HCT116 (cell line): Measurements from ENCODE around the gene FARSA. TPM values are rescaled to one million over a fixed set of nuclear protein-coding genes. Genes with fewer than 3 reads are reported as not detected.

ENCODE experiments used
- ATAC-seq: fragments of 200-7000 bp; cut with Tn5 transposase; 2 replicates; pipeline ENCODE4 v1.9.1; 2020; ENCODE audit warnings: mild to moderate bottlenecking, moderate library complexity
- BruUV-seq: library from RNA; stranded (reverse); fragments of 400-500 nt; replicated peaks from 2 replicates; lab custom pipeline; 2021; lab: Mats Ljungman, UMichigan
- CTCF ChIA-PET: fragments of 300-600 bp; sonication (Branson Sonifier 250); formaldehyde crosslinking; loops from one replicate; lab custom pipeline; 2021; ENCODE audit warnings: antibody characterized with exemption; lab: Charles Lee
- POLR2A ChIA-PET: fragments of 300-600, 350-600 bp; sonication (Branson Sonifier 250); formaldehyde crosslinking; loops from one replicate; lab custom pipeline; 2021; ENCODE audit warnings: antibody characterized with exemption; lab: Charles Lee
- RAD21 ChIA-PET, 2 experiments: fragments of 300-600 bp; sonication (Branson Sonifier 250); formaldehyde crosslinking; loops; one replicate each; lab custom pipeline; 2023; ENCODE audit warnings: low total read pairs in 2 of 2; ENCODE audit not compliant: uncharacterized antibody in 2 of 2, unreplicated experiment in 2 of 2, low non-redundant PET in 1 of 2; lab: Charles Lee
- DNase-seq: peaks from one replicate; pipeline ENCODE4 v3.0.0-alpha.2; 2010; ENCODE audit warnings: low read depth, low spot score
- H2AFZ ChIP-seq: fragments of 200-600 bp; shearing (Covaris generic), sonication (generic); 2 replicates; pipeline ENCODE4 v1.6.1; 2017; ENCODE audit warnings: low read depth, mixed run types, mixed read lengths, antibody characterized with exemption, low read length; ENCODE audit not compliant: poor library complexity, severe bottlenecking
- H3K27ac ChIP-seq: 2 replicates; pipeline ENCODE4 v1.5.1; 2012; ENCODE audit warnings: low read depth, low read length
- H3K27me3 ChIP-seq: fragments of 200-600 bp; sonication (generic); 2 replicates; pipeline ENCODE4 v1.6.1; 2016; ENCODE audit warnings: mixed run types, low read length, mixed read lengths; ENCODE audit not compliant: insufficient read depth
- H3K36me3 ChIP-seq, 2 experiments: fragments of 200-500 bp in 1 of 2; fragments of 200-600 bp in 1 of 2; sonication (Bioruptor generic) in 1 of 2; sonication (generic) in 1 of 2; 2 replicates each; pipeline versions ENCODE4 v1.5.1 to v1.6.1; 2014 to 2016; ENCODE audit warnings: low read length in 2 of 2, inconsistent platforms in 1 of 2, mixed read lengths in 1 of 2, mixed run types in 1 of 2; ENCODE audit not compliant: insufficient read depth in 2 of 2, control insufficient read depth in 1 of 2
- H3K4me1 ChIP-seq, 2 experiments: fragments of 200-600 bp in 1 of 2; sonication (generic) in 1 of 2; 2 replicates each; pipeline versions ENCODE4 v1.5.1 to v1.6.1; 2012 to 2017; ENCODE audit warnings: low read length in 2 of 2, inconsistent platforms in 1 of 2, mild to moderate bottlenecking in 1 of 2, mixed read lengths in 1 of 2, mixed run types in 1 of 2, moderate library complexity in 1 of 2; ENCODE audit not compliant: insufficient read depth in 2 of 2, control insufficient read depth in 1 of 2
- H3K4me2 ChIP-seq: fragments of 200-600 bp; sonication (generic); 2 replicates; pipeline ENCODE4 v1.6.1; 2017; ENCODE audit warnings: mixed run types, low read length, mixed read lengths
- H3K4me3 ChIP-seq, 2 experiments: fragments of 200-600 bp in 1 of 2; sonication (generic) in 1 of 2; replicated peaks in 1 of 2; 2 replicates each; pipeline ENCODE4 v1.5.1; 2011 to 2016; ENCODE audit warnings: low read length in 2 of 2, control low read depth in 1 of 2, low read depth in 1 of 2, mild to moderate bottlenecking in 1 of 2, mixed read lengths in 1 of 2, mixed run types in 1 of 2
- H3K79me2 ChIP-seq: fragments of 200-600 bp; sonication (generic); 2 replicates; pipeline ENCODE4 v1.6.1; 2017; ENCODE audit warnings: mild to moderate bottlenecking, mixed run types, low read length, moderate library complexity, mixed read lengths; ENCODE audit not compliant: insufficient read depth
- H3K9ac ChIP-seq: fragments of 200-600 bp; sonication (generic); 2 replicates; pipeline ENCODE4 v1.6.1; 2016; ENCODE audit warnings: low read length, mixed read lengths
- H3K9me2 ChIP-seq: fragments of 200-600 bp; sonication (generic), shearing (Covaris generic); 2 replicates; pipeline ENCODE4 v1.6.1; 2017; ENCODE audit warnings: mixed run types, mild to moderate bottlenecking, moderate library complexity; ENCODE audit not compliant: insufficient read depth
- H3K9me3 ChIP-seq, 2 experiments: fragments of 200-500 bp in 1 of 2; fragments of 200-600 bp in 1 of 2; sonication (Bioruptor generic) in 1 of 2; sonication (generic) in 1 of 2; 2 replicates each; pipeline ENCODE4 v1.6.1; 2014 to 2017; ENCODE audit warnings: low read length in 2 of 2, mixed read lengths in 2 of 2, inconsistent platforms in 1 of 2, low read depth in 1 of 2, mild to moderate bottlenecking in 1 of 2, mixed run types in 1 of 2, moderate library complexity in 1 of 2; ENCODE audit not compliant: control insufficient read depth in 1 of 2, insufficient read depth in 1 of 2
- H4K20me1 ChIP-seq: fragments of 200-600 bp; sonication (generic), shearing (Covaris generic); 2 replicates; pipeline ENCODE4 v1.6.1; 2017; ENCODE audit warnings: mixed run types, mild to moderate bottlenecking, moderate library complexity; ENCODE audit not compliant: insufficient read depth
- CBX3 ChIP-seq: IDR thresholded peaks from 2 replicates; pipeline ENCODE4 v1.6.1; 2012; ENCODE audit warnings: low read depth
- CEBPB ChIP-seq: IDR thresholded peaks from 2 replicates; pipeline ENCODE4 v1.6.1; 2012; ENCODE audit warnings: low read depth
- CTCF ChIP-seq, 3 experiments: fragments of 200-600 bp in 1 of 3; sonication (generic) in 1 of 3; IDR thresholded peaks in 2 of 3; conservative IDR thresholded peaks in 1 of 3; 2 replicates each; pipeline ENCODE4 v1.5.1; 2012 to 2017; ENCODE audit warnings: low read depth in 2 of 3, low read length in 2 of 3, antibody characterized with exemption in 1 of 3, borderline replicate concordance in 1 of 3, control low read depth in 1 of 3, mild to moderate bottlenecking in 1 of 3, mixed read lengths in 1 of 3, mixed run types in 1 of 3, moderate library complexity in 1 of 3; ENCODE audit not compliant: insufficient read depth in 1 of 3
- ELF1 ChIP-seq: IDR thresholded peaks from 2 replicates; pipeline ENCODE4 v1.6.1; 2012; ENCODE audit warnings: low read depth, borderline replicate concordance
- EZH2 ChIP-seq: fragments of 200-600 bp; sonication (generic); IDR thresholded peaks from 2 replicates; pipeline ENCODE4 v1.6.1; 2017; ENCODE audit warnings: antibody characterized with exemption, mixed run types
- EZH2phosphoT487 ChIP-seq: fragments of 200-600 bp; IDR thresholded peaks from 2 replicates; pipeline ENCODE4 v1.6.1; 2018; ENCODE audit warnings: antibody characterized with exemption, borderline replicate concordance
- FOSL1 ChIP-seq: IDR thresholded peaks from 2 replicates; pipeline ENCODE4 v1.6.1; 2012; ENCODE audit warnings: low read depth
- JUND ChIP-seq: IDR thresholded peaks from 2 replicates; pipeline ENCODE4 v1.6.1; 2012
- MAX ChIP-seq: IDR thresholded peaks from 2 replicates; pipeline ENCODE4 v1.6.1; 2012
- POLR2A ChIP-seq: IDR thresholded peaks from 2 replicates; pipeline ENCODE4 v1.7.0; 2011; ENCODE audit warnings: borderline replicate concordance; ENCODE audit not compliant: insufficient read depth, insufficient read length; ENCODE audit errors: extremely low read depth
- RAD21 ChIP-seq: IDR thresholded peaks from 2 replicates; pipeline ENCODE4 v1.6.1; 2012; ENCODE audit warnings: low read depth, mild to moderate bottlenecking
- REST ChIP-seq: IDR thresholded peaks from 2 replicates; pipeline ENCODE4 v1.6.1; 2012; ENCODE audit warnings: low read depth
- SIN3A ChIP-seq: IDR thresholded peaks from 2 replicates; pipeline ENCODE4 v1.6.1; 2012; ENCODE audit warnings: low read depth
- SRF ChIP-seq: IDR thresholded peaks from 2 replicates; pipeline ENCODE4 v1.6.1; 2012; ENCODE audit warnings: low read depth
- TCF7L2 ChIP-seq: IDR thresholded peaks from 2 replicates; pipeline ENCODE4 v1.7.0; 2011; ENCODE audit warnings: borderline replicate concordance, inconsistent platforms; ENCODE audit not compliant: insufficient read depth, insufficient read length; ENCODE audit errors: extremely low read depth
- YY1 ChIP-seq: IDR thresholded peaks from 2 replicates; pipeline ENCODE4 v1.6.1; 2011; ENCODE audit warnings: low read length, low read depth, moderate library complexity, mild to moderate bottlenecking; ENCODE audit not compliant: insufficient replicate concordance; ENCODE audit errors: extremely low read depth
- ZFX ChIP-seq: fragments of 450-650 bp; IDR thresholded peaks from 2 replicates; pipeline ENCODE4 v1.6.1; 2017
- ZNF274 ChIP-seq: fragments of 200-500 bp; sonication (Bioruptor generic); IDR thresholded peaks from 2 replicates; pipeline ENCODE4 v1.6.1; 2014; ENCODE audit warnings: mild to moderate bottlenecking, low read depth, low read length, inconsistent platforms
- intact Hi-C: fragments of 100-400 bp; cut with micrococcal nuclease; formaldehyde crosslinking; loops from 2 replicates; pipeline ENCODE4 v1.10.0; 2022
- total RNA-seq: library from RNA; stranded (reverse); gene quantifications from one replicate; pipeline ENCODE4 v1.2.1, GENCODE V29; 2021; ENCODE audit not compliant: unreplicated experiment
- TF ChIP-seq, protein P1 (sequence below): IDR thresholded peaks from 2 replicates; pipeline ENCODE4 v1.6.1; 2011; ENCODE audit warnings: mild to moderate bottlenecking, low read length, moderate library complexity; ENCODE audit not compliant: insufficient replicate concordance; ENCODE audit errors: extremely low read depth
- TF ChIP-seq, protein P2 (sequence below): IDR thresholded peaks from 2 replicates; pipeline ENCODE4 v1.6.1; 2012

The FARSA gene
- total RNA-seq, 1 experiment from 2014 or later: 129 TPM

DNA sequence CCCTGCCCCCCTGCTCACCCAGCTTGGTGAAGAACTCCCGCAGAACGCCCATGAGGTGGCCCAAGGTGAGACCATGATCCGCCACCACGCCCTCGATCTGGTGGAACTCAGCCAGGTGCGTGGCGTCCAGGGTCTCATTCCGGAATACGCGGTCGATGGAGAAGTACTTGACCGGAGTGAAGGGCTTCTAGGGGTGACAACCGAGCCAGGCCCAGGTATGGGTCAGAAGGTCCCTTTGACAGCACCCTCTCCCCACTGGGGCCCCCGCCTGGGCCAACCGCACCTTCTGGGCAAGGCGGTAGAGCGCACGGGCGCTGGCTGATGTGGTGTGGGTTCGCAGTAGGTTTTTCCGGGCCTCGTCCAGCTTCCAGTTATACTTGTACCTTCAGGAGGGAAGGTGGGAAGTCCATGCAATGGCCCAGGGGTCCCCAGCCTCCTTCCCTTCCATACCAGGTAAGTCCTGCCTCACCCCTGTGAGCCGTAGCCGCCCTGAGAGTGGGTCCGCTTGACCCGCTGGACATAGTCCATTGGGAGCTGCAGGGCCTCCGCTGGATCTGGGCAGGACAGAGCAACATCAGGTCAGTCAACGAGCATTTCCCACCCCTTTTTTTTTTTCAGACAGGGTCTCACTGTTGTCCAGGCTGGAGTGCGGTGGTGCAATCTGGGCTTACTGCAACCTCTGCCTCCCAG is 8.7 kb downstream of the FARSA start:
- Histone ChIP-seq H3K4me1 (no peaks in the 10 kb centered on the region), H3K9me2 (no peaks in the 10 kb centered on the region), H3K9me3 (no peaks in the 10 kb centered on the region), H3K4me3 (no peak overlapping the region), H3K79me2 (peaks cover 12% of the 10 kb centered on the region; the same call in 1 of the 2 replicates), H3K36me3 (peaks cover 51 to 60% of the 10 kb centered on the region in 2 experiments), H3K4me2 (no peak overlapping the region), H2AFZ (no peak overlapping the region), H3K27me3 (no peaks in the 10 kb centered on the region), H3K9ac (no peak overlapping the region), H4K20me1 (no peaks in the 10 kb centered on the region), H3K27ac (no peak overlapping the region)
- BruUV-seq: no TSS peak
- ATAC-seq (no peak), DNase-seq (no peak)
- RAD21 ChIA-PET: no interaction called here
- CTCF ChIA-PET: no interaction called here
- TF ChIP-seq SRF: no peak
- TF ChIP-seq CBX3: no peak
- no peak for TF ChIP-seq FOSL1
- no peak for TF ChIP-seq EZH2phosphoT487
- TF ChIP-seq TCF7L2: no peak
- TF ChIP-seq POLR2A: no peak
- TF ChIP-seq ZFX: no peak
- TF ChIP-seq CEBPB: no peak
- TF ChIP-seq MAX: no peak
- TF ChIP-seq, protein P1, sequence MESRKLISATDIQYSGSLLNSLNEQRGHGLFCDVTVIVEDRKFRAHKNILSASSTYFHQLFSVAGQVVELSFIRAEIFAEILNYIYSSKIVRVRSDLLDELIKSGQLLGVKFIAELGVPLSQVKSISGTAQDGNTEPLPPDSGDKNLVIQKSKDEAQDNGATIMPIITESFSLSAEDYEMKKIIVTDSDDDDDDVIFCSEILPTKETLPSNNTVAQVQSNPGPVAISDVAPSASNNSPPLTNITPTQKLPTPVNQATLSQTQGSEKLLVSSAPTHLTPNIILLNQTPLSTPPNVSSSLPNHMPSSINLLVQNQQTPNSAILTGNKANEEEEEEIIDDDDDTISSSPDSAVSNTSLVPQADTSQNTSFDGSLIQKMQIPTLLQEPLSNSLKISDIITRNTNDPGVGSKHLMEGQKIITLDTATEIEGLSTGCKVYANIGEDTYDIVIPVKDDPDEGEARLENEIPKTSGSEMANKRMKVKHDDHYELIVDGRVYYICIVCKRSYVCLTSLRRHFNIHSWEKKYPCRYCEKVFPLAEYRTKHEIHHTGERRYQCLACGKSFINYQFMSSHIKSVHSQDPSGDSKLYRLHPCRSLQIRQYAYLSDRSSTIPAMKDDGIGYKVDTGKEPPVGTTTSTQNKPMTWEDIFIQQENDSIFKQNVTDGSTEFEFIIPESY: no peak
- TF ChIP-seq ZNF274: no peak
- TF ChIP-seq RAD21: no peak
- TF ChIP-seq EZH2: no peak
- TF ChIP-seq JUND: no peak
- TF ChIP-seq, protein P2, sequence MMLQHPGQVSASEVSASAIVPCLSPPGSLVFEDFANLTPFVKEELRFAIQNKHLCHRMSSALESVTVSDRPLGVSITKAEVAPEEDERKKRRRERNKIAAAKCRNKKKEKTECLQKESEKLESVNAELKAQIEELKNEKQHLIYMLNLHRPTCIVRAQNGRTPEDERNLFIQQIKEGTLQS: no peak
- no peak for TF ChIP-seq CTCF (IDR thresholded peaks at IDR 0.05 in 2 of 3, conservative IDR thresholded peaks at IDR 0.05 in 1 of 3; ENCODE audit: borderline replicate concordance in 1 of 3, insufficient read depth in 1 of 3, low read depth in 2 of 3, low read length in 2 of 3)
- no peak for TF ChIP-seq SIN3A
- no peak for TF ChIP-seq ELF1
- TF ChIP-seq REST: no peak
- no peak for TF ChIP-seq YY1
- POLR2A ChIA-PET: no interaction called here
- intact Hi-C loops: no loop called here
